GM18511 (cell line): ENCODE results near the gene PTTG1.
"Not testable (repeated sequence)": the region's sequence is repeated elsewhere in the genome, so short reads cannot be mapped to it uniquely, and the experiment has no call there.

Experiments used
- ATAC-seq: cut with Tn5 transposase; IDR thresholded peaks from one replicate; pipeline ENCODE4 v1.9.1; 2021; ENCODE audit warnings: mild to moderate bottlenecking, moderate library complexity; ENCODE audit not compliant: unreplicated experiment

PTTG1 gene

GRCh38 chr5:160420331-160420610 is 1.4 kb upstream of the PTTG1 start:
- no peak for ATAC-seq

- ATAC-seq: no peak
These were observed 1.4 kb downstream of the PTTG1 start for GRCh38 chr5:160423099-160423498.

DNA sequence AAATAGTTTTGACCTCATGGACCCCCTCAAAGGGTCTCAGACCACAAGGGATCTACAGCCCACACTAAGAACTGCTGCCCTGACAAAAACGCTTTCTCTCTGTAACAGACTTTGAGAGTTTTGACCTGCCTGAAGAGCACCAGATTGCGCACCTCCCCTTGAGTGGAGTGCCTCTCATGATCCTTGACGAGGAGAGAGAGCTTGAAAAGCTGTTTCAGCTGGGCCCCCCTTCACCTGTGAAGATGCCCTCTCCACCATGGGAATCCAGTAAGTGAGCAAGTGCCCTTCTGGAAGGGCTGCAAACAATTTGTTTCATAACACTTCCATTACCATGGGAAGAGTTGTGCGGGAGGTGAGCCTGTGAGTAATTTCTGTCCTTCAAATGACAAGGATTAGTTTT is 6.0 kb downstream of the PTTG1 start:
- no peak for ATAC-seq

DNA sequence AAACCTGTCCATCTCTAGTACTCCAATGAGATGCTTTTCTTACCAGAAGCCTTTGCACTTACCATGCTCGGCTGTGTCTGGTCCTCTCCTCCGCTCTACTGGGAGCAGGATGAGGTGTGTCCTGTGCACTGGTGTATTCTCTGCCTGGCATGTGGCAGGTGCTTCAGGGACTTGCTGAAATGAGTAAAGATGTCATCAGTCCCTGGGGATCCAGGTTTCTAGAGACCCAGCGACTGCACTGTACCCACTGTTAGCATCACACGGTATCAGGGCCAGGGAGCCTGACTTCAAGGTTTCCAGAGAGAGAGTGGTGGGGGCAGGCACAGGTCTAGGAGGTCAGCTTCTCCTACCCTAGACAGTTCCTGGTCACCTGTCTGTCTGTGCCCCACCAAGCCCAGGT is 10.5 kb downstream of the PTTG1 start:
- ATAC-seq: peak; percentile 26

- no peak for ATAC-seq
These were observed 11.1 kb downstream of the PTTG1 start for GRCh38 chr5:160432787-160433186.

- peak; percentile 77 for ATAC-seq
These were observed 12.4 kb downstream of the PTTG1 start for GRCh38 chr5:160434022-160434531.

GRCh38 chr5:160435532-160435931 is 13.9 kb downstream of the PTTG1 start:
- ATAC-seq: no peak

DNA sequence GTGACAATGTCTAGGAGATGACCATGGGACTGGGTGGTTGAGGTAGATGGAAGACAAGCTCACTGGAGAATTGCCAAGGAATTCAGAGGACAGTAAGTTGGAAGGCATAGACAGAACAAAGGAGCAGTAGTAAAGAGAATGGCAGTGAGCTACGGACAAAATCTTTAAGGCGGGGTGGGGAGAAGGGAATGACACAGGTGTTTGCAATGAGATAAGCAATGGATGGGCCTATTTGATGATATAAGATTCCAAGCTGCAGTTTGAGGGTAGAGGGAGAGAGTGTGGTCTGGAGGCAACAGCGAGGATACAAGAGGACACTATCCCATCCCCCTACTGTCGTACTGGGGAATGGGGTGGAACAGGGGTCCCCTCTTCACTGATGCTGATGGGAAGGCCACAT is 14.4 kb downstream of the PTTG1 start:
- ATAC-seq: no peak

- ATAC-seq: not testable (repeated sequence)
These were observed 15.0 kb downstream of the PTTG1 start for GRCh38 chr5:160436661-160437060.

- ATAC-seq: no peak
These were observed 15.6 kb downstream of the PTTG1 start for GRCh38 chr5:160437271-160437670.

DNA sequence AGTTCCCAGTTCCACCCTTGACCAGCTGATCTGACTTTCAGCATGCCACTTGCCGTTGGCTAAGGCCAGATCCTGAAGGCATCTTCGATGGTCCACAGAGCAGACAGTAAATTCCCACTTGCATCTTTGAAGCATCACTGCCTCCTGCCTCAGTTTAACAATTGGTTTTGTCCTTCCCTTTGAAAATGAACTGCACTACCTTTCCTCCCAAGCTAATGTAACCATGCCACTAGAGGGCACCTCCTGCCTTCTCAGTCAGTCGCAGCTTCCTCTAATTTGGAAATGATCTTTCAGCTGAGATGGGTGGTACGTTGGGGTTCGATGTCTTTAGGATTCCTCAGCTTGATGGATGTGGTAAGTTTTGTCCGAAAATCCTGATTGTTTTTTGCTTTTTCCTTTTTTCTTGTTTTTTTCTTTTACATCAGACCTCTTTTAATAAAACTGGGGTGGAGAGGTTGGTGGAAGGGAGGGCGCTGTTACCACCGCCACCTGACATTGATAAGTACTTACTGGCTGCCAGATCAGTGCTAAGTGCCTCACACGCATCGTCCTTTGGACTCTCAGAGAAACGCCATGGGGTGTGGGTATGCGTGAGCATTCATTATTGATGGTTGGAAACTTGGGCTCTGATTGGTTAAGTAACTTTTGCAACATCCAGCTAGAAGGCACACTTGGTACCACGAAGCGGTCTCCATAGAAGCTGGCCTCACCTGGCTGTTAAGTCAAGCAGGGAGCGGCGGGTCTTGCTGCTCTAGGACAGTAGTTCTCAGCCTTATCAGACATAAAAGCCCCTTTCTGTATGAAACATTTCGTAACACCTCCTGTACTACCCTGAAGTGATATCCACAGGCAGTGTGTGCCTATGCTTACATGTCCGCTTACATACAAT is 16.9 kb downstream of the PTTG1 start:
- ATAC-seq: peak; percentile 33

DNA sequence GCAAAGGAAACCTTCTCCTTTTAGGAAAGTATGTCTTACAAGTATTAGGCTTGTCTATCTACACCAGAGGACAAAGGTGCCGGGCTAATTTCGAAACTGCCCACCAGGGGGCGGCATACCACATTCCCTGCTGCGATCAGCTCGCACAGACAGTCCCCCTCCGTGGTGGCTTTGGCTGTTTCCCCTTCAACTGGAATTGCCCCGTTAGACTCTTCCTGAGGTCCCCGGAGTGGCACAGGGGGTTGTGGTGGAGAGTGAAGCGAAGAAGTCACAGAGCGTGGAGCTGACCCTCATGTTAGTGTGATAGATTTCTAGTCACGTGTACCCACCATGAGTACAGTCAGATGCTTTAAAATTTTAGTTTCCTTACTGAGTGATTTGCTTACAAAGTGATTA is 17.5 kb downstream of the PTTG1 start:
- peak; percentile 65 for ATAC-seq

DNA sequence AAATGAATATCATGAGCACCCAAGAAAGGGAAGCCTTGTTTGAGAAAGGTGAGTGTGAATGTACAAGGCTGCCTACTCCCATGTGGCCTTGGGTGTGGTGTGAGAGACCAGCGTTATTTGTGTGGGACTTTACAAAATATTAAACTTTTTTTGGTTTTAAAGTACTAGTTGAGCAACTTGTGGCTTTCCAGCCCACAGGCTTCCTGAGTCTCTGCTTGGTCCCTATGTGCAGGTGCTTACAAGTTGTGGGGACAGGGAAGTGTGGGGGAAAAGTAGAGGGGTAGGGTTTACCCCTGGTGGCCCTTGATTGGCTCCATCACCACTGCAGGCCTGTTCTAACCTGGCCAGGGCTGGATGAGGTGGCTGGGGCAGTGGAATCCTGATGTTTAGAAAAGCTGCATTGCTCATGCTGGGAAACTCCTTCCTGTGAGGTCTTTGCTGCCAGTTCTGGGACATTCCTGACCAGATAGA is 19.7 kb downstream of the PTTG1 start:
- peak; percentile 17 for ATAC-seq

DNA sequence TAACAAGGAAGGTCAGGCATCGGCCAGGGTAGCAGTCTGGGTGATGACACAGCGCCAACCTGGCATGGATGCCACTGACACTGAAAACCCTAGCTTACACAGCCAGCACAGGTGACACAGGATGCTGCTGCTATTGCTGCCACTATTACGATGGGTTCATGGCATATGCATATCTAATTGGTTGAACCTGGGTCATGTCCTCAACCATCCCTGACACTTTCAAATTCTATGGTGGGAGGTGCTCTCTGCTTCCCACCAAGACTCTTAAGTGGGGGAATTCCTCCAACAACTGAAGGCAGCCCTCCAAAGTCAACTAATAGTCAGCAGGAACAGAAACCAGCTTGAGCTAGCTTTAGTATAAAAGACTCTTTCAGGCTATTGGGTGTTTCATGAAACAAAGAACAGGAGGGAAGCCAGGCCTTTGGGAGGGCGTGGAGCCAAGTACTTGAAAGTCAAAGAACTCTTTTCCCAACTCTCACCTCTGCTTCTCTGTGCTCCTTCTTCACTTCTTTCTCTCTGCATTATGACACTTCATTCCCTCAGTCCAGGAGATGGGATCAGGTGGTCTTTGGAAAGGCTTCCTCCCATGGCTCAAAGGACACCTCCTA is 21.3 kb downstream of the PTTG1 start:
- peak; percentile 27 for ATAC-seq

- ATAC-seq: no peak
These were observed 22.8 kb downstream of the PTTG1 start for GRCh38 chr5:160444407-160444806.

DNA sequence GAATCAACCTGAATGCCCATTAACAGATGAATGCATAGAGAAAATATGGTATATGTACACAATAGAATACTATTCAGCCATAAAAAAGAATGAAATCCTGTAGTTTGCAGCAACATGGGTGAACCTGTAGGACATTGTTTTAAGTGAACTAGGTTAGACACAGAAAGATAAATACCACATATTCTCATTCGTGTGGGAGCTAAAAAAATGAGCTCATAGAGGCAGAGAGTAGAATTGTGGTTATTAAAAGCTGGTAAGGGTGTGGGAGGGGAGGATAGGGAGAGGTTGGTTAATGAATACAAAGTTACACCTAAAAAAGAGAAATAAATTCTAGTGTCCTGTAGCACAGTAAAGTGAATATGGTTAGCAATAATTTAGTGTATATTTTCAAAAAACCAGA is 23.5 kb downstream of the PTTG1 start:
- peak; percentile 36 for ATAC-seq

GRCh38 chr5:160445751-160446150 is 24.1 kb downstream of the PTTG1 start:
- no peak for ATAC-seq

GRCh38 chr5:160448886-160449285 is 27.2 kb downstream of the PTTG1 start:
- no peak for ATAC-seq

- no peak for ATAC-seq
These were observed 27.8 kb downstream of the PTTG1 start for GRCh38 chr5:160449458-160449857.

DNA sequence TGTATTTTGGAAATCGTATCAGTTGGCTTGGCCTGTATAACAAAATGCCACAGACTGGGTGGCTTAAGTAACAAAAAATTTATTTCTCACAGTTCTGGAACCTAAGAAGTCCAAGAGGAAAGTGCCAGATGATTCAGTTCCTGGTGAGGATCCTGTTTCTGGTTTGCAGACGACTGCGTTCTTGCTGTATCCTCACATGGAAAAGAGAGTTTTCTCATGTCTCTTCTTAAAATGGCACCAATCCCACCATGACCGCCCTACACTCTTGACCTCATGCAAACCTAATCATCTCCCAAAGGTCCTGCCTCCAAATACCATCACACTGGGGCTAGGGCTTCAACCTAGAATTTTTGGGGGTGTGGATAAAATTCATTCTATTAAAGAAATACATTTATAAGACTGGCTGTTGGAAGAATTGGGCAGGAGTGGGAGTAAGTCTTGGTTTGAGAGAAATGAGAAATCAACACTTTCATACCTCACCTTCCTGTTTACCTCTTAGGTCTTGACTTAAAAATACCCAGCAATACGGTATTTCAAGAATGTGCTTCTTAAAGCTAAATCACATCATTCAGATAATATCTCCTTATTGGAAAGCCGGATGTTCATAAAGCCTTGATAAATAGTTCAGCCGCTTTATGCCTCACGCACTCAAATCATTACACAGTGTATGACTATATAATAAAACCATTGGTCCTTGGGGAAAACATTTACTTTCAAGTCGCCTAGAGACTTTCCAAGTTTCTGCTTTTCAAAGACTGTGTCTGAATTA is 28.7 kb downstream of the PTTG1 start:
- ATAC-seq: peak; percentile 60

GRCh38 chr5:160451281-160451680 is 29.6 kb downstream of the PTTG1 start:
- ATAC-seq: no peak

DNA sequence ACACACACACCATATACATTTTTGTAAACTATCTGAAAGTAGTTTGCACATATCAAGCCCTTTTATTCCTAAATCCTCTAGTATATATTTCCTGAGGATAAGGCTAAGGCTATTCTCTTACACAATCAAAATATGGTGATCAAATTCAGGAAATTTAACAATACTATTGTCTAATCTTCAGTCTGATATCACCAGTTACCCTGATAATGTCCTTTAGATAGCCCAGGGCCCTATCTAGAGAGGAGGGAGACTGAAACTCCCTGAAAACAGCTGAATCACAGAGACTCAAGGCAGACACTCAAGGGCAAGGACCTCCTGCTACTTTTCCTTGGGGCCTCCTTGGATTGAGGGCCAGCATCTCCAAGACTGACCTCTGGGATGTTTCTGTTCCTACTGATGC is 30.4 kb downstream of the PTTG1 start:
- ATAC-seq: no peak
